H9 (cell line): Measurements from ENCODE around the gene ARID1B. TPM values are rescaled to one million over a fixed set of nuclear protein-coding genes. Genes with fewer than 3 reads are reported as not detected.

Experiments
- DNase-seq: peaks from one replicate; pipeline ENCODE4 v3.0.0-alpha.2; 2017
- H2AFZ ChIP-seq: one replicate; pipeline ENCODE4 v1.6.1; 2013; ENCODE audit warnings: mild to moderate bottlenecking, low read length, control low read depth, moderate library complexity
- H2AK5ac ChIP-seq: 2 replicates; pipeline ENCODE4 v1.6.1; 2013; ENCODE audit warnings: low read length, control low read depth, mixed read lengths; ENCODE audit not compliant: insufficient read length
- H2BK120ac ChIP-seq: one replicate; pipeline ENCODE4 v1.6.1; 2013; ENCODE audit warnings: low read depth, mild to moderate bottlenecking, low read length, control low read depth, inconsistent platforms; ENCODE audit not compliant: poor library complexity, severe bottlenecking
- H2BK12ac ChIP-seq: 2 replicates; pipeline ENCODE4 v1.6.1; 2013; ENCODE audit warnings: low read length, control low read depth, mixed read lengths, low read depth; ENCODE audit not compliant: insufficient read length
- H2BK15ac ChIP-seq: 2 replicates; pipeline ENCODE4 v1.6.1; 2013; ENCODE audit warnings: low read depth, low read length, control low read depth
- H2BK20ac ChIP-seq: one replicate; pipeline ENCODE4 v1.6.1; 2013; ENCODE audit warnings: low read depth, mild to moderate bottlenecking, low read length, control low read depth, inconsistent platforms; ENCODE audit not compliant: poor library complexity, severe bottlenecking
- H2BK5ac ChIP-seq: 2 replicates; pipeline ENCODE4 v1.6.1; 2013; ENCODE audit warnings: low read length, control low read depth, mixed read lengths; ENCODE audit not compliant: insufficient read length
- H3K14ac ChIP-seq: 2 replicates; pipeline ENCODE4 v1.6.1; 2013; ENCODE audit warnings: low read length, control low read depth; ENCODE audit not compliant: insufficient read depth
- H3K18ac ChIP-seq: 2 replicates; pipeline ENCODE4 v1.6.1; 2013; ENCODE audit warnings: low read depth, mild to moderate bottlenecking, mixed read lengths, low read length, control low read depth; ENCODE audit not compliant: insufficient read length
- H3K23ac ChIP-seq: 2 replicates; pipeline ENCODE4 v1.6.1; 2013; ENCODE audit warnings: low read length, control low read depth, mixed read lengths, low read depth; ENCODE audit not compliant: insufficient read length
- H3K23me2 ChIP-seq: 2 replicates; pipeline ENCODE4 v1.6.1; 2013; ENCODE audit warnings: low read depth, mild to moderate bottlenecking, mixed read lengths, low read length, control low read depth; ENCODE audit not compliant: insufficient read length, poor library complexity, severe bottlenecking
- H3K27ac ChIP-seq: 2 replicates; pipeline ENCODE4 v1.5.1; 2013; ENCODE audit warnings: low read length, control low read depth, mixed read lengths, low read depth; ENCODE audit not compliant: insufficient read length
- H3K27me3 ChIP-seq: 2 replicates; pipeline ENCODE4 v1.6.1; 2013; ENCODE audit warnings: low read length, control low read depth, inconsistent platforms; ENCODE audit not compliant: insufficient read depth
- H3K4ac ChIP-seq: 2 replicates; pipeline ENCODE4 v1.6.1; 2013; ENCODE audit warnings: low read depth, mild to moderate bottlenecking, control low read depth, inconsistent platforms, low read length, moderate library complexity
- H3K4me1 ChIP-seq: 2 replicates; pipeline ENCODE4 v1.6.1; 2013; ENCODE audit warnings: low read length, control low read depth, inconsistent platforms; ENCODE audit not compliant: insufficient read depth
- H3K4me2 ChIP-seq: 2 replicates; pipeline ENCODE4 v1.6.1; 2013; ENCODE audit warnings: low read length, control low read depth, mixed read lengths; ENCODE audit not compliant: insufficient read length, insufficient read depth
- H3K56ac ChIP-seq: 2 replicates; pipeline ENCODE4 v1.6.1; 2013; ENCODE audit warnings: low read depth, mild to moderate bottlenecking, mixed read lengths, low read length, control low read depth; ENCODE audit not compliant: insufficient read length
- H3K79me1 ChIP-seq: 2 replicates; pipeline ENCODE4 v1.6.1; 2013; ENCODE audit warnings: low read depth, mild to moderate bottlenecking, moderate library complexity, low read length, control low read depth, inconsistent platforms; ENCODE audit not compliant: insufficient read depth, poor library complexity, severe bottlenecking
- H3K79me2 ChIP-seq: 2 replicates; pipeline ENCODE4 v1.6.1; 2013; ENCODE audit warnings: low read length, control low read depth, inconsistent platforms; ENCODE audit not compliant: insufficient read depth
- H3K9ac ChIP-seq: 2 replicates; pipeline ENCODE4 v1.6.1; 2013; ENCODE audit warnings: low read length, control low read depth, mixed read lengths; ENCODE audit not compliant: insufficient read length; ENCODE audit errors: extremely low read depth
- H3K9me3 ChIP-seq: one replicate; pipeline ENCODE4 v1.6.1; 2013; ENCODE audit warnings: low read depth, low read length, inconsistent platforms; ENCODE audit not compliant: control insufficient read depth
- H3T11ph ChIP-seq: one replicate; pipeline ENCODE4 v1.6.1; 2013; ENCODE audit warnings: mild to moderate bottlenecking, low read length, control low read depth, inconsistent platforms
- H4K20me1 ChIP-seq: one replicate; pipeline ENCODE4 v1.6.1; 2013; ENCODE audit not compliant: control insufficient read depth, insufficient read length, insufficient read depth
- H4K5ac ChIP-seq: 2 replicates; pipeline ENCODE4 v1.6.1; 2013; ENCODE audit warnings: low read depth, mild to moderate bottlenecking, mixed read lengths, low read length, control low read depth; ENCODE audit not compliant: insufficient read length
- H4K8ac ChIP-seq: replicated peaks from 2 replicates; pipeline ENCODE4 v1.6.1; 2013; ENCODE audit warnings: low read length, control low read depth, mixed read lengths, low read depth; ENCODE audit not compliant: insufficient read length
- H4K91ac ChIP-seq: 2 replicates; pipeline ENCODE4 v1.6.1; 2013; ENCODE audit warnings: low read depth, mild to moderate bottlenecking, moderate library complexity, mixed read lengths, low read length, control low read depth; ENCODE audit not compliant: insufficient read length
- H3K27ac Mint-ChIP-seq, 3 experiments: 2 replicates in 2 of 3; 3 replicates in 1 of 3; pipeline ENCODE4 v1.8.0; 2020 to 2021; ENCODE audit warnings: mixed read lengths in 3 of 3, mild to moderate bottlenecking in 1 of 3, moderate library complexity in 1 of 3
- H3K27me3 Mint-ChIP-seq: 2 replicates; pipeline ENCODE4 v1.8.0; 2021; ENCODE audit warnings: low read depth, mild to moderate bottlenecking, moderate library complexity, mixed read lengths
- H3K36me3 Mint-ChIP-seq, 3 experiments: 2 replicates in 2 of 3; 3 replicates in 1 of 3; pipeline ENCODE4 v1.8.0; 2020 to 2021; ENCODE audit warnings: low read depth in 3 of 3, mixed read lengths in 3 of 3; ENCODE audit not compliant: insufficient read depth in 1 of 3
- H3K4me1 Mint-ChIP-seq, 2 experiments: 2 replicates each; pipeline ENCODE4 v1.8.0; 2020; ENCODE audit warnings: mixed read lengths in 2 of 2
- H3K4me3 Mint-ChIP-seq, 2 experiments: 2 replicates in 1 of 2; 3 replicates in 1 of 2; pipeline ENCODE4 v1.8.0; 2020 to 2021; ENCODE audit warnings: mild to moderate bottlenecking in 2 of 2, mixed read lengths in 2 of 2, moderate library complexity in 1 of 2
- H3K9me3 Mint-ChIP-seq, 2 experiments: 2 replicates in 1 of 2; 3 replicates in 1 of 2; pipeline ENCODE4 v1.8.0; 2020; ENCODE audit warnings: mild to moderate bottlenecking in 2 of 2, mixed read lengths in 2 of 2, moderate library complexity in 1 of 2
- WGBS: extraction: QIAGEN DNeasy Blood & Tissue Kit; methylation state at CpG from one replicate; pipeline ENCODE4 v1.1.7; 2013; ENCODE audit warnings: missing lambda C conversion rate, low lambda C conversion rate, mixed read lengths; ENCODE audit not compliant: insufficient read length; ENCODE audit errors: extremely low coverage; 5-methylcytosine and 5-hydroxymethylcytosine counted together
- total RNA-seq: library from RNA; stranded (reverse); gene quantifications from 2 replicates; pipeline ENCODE4 v1.2.1, GENCODE V29; 2021
- TF ChIP-seq, protein P1 (sequence below): fragments of 200-600 bp; sonication (generic); conservative IDR thresholded peaks from 3 replicates; pipeline ENCODE4 v1.8.0; 2021; ENCODE audit warnings: antibody characterized with exemption, mild to moderate bottlenecking

The ARID1B gene
- total RNA-seq, 1 experiment from 2014 or later, result 88.2 TPM

DNA sequence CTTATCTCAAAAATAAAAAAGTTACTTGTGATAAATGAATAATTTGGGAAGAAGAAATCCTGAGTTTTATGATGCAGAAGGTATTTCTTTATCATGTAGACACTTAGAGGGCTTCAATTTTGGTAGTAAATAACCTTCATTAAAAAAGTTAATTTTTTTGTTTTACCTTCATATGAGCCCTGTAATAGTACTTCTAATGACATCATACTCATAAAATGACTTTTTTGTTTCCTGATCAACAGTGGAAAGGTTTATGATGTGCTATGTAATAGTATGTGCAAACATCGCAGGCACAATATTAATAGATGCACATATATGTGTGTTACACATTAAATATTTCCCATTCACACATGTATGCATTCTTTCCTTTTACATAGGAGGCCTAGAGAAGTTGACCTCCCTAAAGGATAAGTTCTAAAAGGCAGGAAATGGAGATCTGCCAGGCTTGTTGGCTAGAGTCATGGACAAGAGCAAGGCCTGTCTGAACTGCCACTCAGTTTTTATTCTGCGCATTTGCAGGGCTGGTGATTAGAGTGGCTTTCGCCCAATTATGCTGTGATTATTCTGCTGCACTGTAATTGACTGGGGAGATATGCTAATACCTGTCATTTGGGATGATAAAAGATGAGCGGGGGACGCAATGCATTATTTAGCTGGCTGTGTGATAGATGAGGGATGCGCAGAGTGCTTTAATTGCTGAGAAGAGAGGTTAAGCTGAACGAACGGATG, 273.5 kb downstream of the ARID1B start:
- H3K9me3 ChIP-seq, result no peaks in the 10 kb centered on the region
- H2AFZ ChIP-seq, result no peak overlapping the region
- no peak overlapping the region for H2BK20ac ChIP-seq
- H2BK15ac ChIP-seq, result no peak overlapping the region
- H2BK5ac ChIP-seq, result no peak overlapping the region
- H4K5ac ChIP-seq, result no peak overlapping the region
- H3K4me2 ChIP-seq, result no peak overlapping the region
- H3K27me3 Mint-ChIP-seq, result no peaks in the 10 kb centered on the region
- no peaks in the 10 kb centered on the region for H4K20me1 ChIP-seq
- H2BK120ac ChIP-seq, result no peak overlapping the region
- H2BK12ac ChIP-seq, result no peak overlapping the region
- no peak overlapping the region for H4K8ac ChIP-seq
- no peaks in the 10 kb centered on the region for H3K27me3 ChIP-seq
- no peak overlapping the region for H2AK5ac ChIP-seq
- no peak for DNase-seq
- peaks cover 2% of the 10 kb centered on the region for H3K79me1 ChIP-seq
- TF ChIP-seq, protein P1, sequence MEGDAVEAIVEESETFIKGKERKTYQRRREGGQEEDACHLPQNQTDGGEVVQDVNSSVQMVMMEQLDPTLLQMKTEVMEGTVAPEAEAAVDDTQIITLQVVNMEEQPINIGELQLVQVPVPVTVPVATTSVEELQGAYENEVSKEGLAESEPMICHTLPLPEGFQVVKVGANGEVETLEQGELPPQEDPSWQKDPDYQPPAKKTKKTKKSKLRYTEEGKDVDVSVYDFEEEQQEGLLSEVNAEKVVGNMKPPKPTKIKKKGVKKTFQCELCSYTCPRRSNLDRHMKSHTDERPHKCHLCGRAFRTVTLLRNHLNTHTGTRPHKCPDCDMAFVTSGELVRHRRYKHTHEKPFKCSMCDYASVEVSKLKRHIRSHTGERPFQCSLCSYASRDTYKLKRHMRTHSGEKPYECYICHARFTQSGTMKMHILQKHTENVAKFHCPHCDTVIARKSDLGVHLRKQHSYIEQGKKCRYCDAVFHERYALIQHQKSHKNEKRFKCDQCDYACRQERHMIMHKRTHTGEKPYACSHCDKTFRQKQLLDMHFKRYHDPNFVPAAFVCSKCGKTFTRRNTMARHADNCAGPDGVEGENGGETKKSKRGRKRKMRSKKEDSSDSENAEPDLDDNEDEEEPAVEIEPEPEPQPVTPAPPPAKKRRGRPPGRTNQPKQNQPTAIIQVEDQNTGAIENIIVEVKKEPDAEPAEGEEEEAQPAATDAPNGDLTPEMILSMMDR, result no peak
- peaks cover 0 to 1% of the 10 kb centered on the region in 2 experiments; a peak in 2 of 5 replicates for H3K9me3 Mint-ChIP-seq
- H3K36me3 Mint-ChIP-seq, result peaks cover 0 to 12% (median 9%) of the 10 kb centered on the region in 3 experiments; a peak in 5 of 7 replicates
- H3K23ac ChIP-seq, result no peak overlapping the region
- peaks cover 15 to 23% of the 10 kb centered on the region in 2 experiments for H3K4me1 Mint-ChIP-seq
- no peaks in the 10 kb centered on the region for H3K23me2 ChIP-seq
- no peak overlapping the region for H3K27ac ChIP-seq
- H3K79me2 ChIP-seq, result peaks cover 2% of the 10 kb centered on the region; the same call in 1 of the 2 replicates
- H4K91ac ChIP-seq, result no peak overlapping the region
- no peak overlapping the region for H3K14ac ChIP-seq
- no peak overlapping the region; the same call in 1 of the 2 replicates for H3K4ac ChIP-seq
- no peak overlapping the region for H3T11ph ChIP-seq
- H3K18ac ChIP-seq, result no peak overlapping the region
- no peak overlapping the region for H3K4me3 Mint-ChIP-seq
- no peak overlapping the region for H3K56ac ChIP-seq
- H3K4me1 ChIP-seq, result peaks cover 4% of the 10 kb centered on the region; the same call in 1 of the 2 replicates
- peak overlapping the region in 1 of 3 experiments; percentile 5; a peak in 1 of 7 replicates for H3K27ac Mint-ChIP-seq
- 100% methylated on average over 3 of the region's 8 CpGs for WGBS
- no peak overlapping the region for H3K9ac ChIP-seq
